ENCODE data around the gene SACS.

- TF ChIP-seq CTCF (IDR thresholded peaks at IDR 0.05) (no peak), POLR2A (IDR thresholded peaks at IDR 0.05) (no peak)
Observed at GRCh38 chr13:23349161-23349897, 84.2 kb downstream of the SACS start.
